GM19463 (cell line): ENCODE results near the gene BMAL1.

Experiments used
- ATAC-seq: cut with Tn5 transposase; IDR thresholded peaks from one replicate; pipeline ENCODE4 v1.9.1; 2021; ENCODE audit warnings: mild to moderate bottlenecking, moderate library complexity; ENCODE audit not compliant: unreplicated experiment

The BMAL1 gene

GRCh38 chr11:13338427-13339069 is 61.0 kb downstream of the BMAL1 start:
- ATAC-seq: no peak

- ATAC-seq: no peak
Observed at GRCh38 chr11:13339195-13340153, 61.9 kb downstream of the BMAL1 start.

GRCh38 chr11:13341026-13341425 is 63.4 kb downstream of the BMAL1 start:
- no peak for ATAC-seq

GRCh38 chr11:13343067-13343466 is 65.5 kb downstream of the BMAL1 start:
- ATAC-seq: peak; percentile 46

GRCh38 chr11:13343931-13344717 is 66.5 kb downstream of the BMAL1 start:
- no peak for ATAC-seq

- ATAC-seq: no peak
Observed at GRCh38 chr11:13344818-13345217, 67.2 kb downstream of the BMAL1 start.

GRCh38 chr11:13346470-13346869 is 68.9 kb downstream of the BMAL1 start:
- ATAC-seq: no peak

GRCh38 chr11:13347901-13348300 is 70.3 kb downstream of the BMAL1 start:
- ATAC-seq: no peak

GRCh38 chr11:13348305-13348704 is 70.7 kb downstream of the BMAL1 start:
- ATAC-seq: no peak

- ATAC-seq: no peak
Observed at GRCh38 chr11:13349046-13349445, 71.5 kb downstream of the BMAL1 start.

GRCh38 chr11:13349581-13349980 is 72.0 kb downstream of the BMAL1 start:
- no peak for ATAC-seq

GRCh38 chr11:13352711-13353110 is 75.1 kb downstream of the BMAL1 start:
- no peak for ATAC-seq

- no peak for ATAC-seq
Observed at GRCh38 chr11:13354335-13354734, 76.7 kb downstream of the BMAL1 start.

- ATAC-seq: no peak
Observed at GRCh38 chr11:13355191-13355590, 77.6 kb downstream of the BMAL1 start.

GRCh38 chr11:13357232-13357631 is 79.6 kb downstream of the BMAL1 start:
- ATAC-seq: no peak

GRCh38 chr11:13358596-13359270 is 81.1 kb downstream of the BMAL1 start:
- no peak for ATAC-seq

- no peak for ATAC-seq
Observed at GRCh38 chr11:13362596-13363109, 85.1 kb downstream of the BMAL1 start.

- ATAC-seq: no peak
Observed at GRCh38 chr11:13364388-13364787, 86.8 kb downstream of the BMAL1 start.

GRCh38 chr11:13366266-13367026 is 88.9 kb downstream of the BMAL1 start:
- ATAC-seq: no peak

GRCh38 chr11:13367115-13367514 is 89.5 kb downstream of the BMAL1 start:
- ATAC-seq: no peak
